K562 (cell line): ENCODE data around the gene CTDNEP1.

ENCODE experiments used
- CBX2 ChIP-seq: fragments of 200-600 bp; sonication (generic); IDR thresholded peaks from one replicate; pipeline ENCODE4 v1.6.1; 2012; ENCODE audit warnings: mild to moderate bottlenecking, low read length, inconsistent platforms; ENCODE audit not compliant: insufficient read depth, poor library complexity, severe bottlenecking
- CBX8 ChIP-seq: fragments of 200-600 bp; sonication (generic); IDR thresholded peaks from 2 replicates; pipeline ENCODE4 v1.6.1; 2012; ENCODE audit warnings: borderline replicate concordance, mixed run types, low read depth, mild to moderate bottlenecking, moderate library complexity, mixed read lengths, low read length, control low read depth, inconsistent platforms; ENCODE audit not compliant: poor library complexity, severe bottlenecking; ENCODE audit errors: extremely low read depth
- CCNT2 ChIP-seq: IDR thresholded peaks from 2 replicates; pipeline ENCODE4 v1.6.1; 2011; ENCODE audit warnings: borderline replicate concordance, low read depth, mild to moderate bottlenecking, moderate library complexity, mixed read lengths, low read length; ENCODE audit not compliant: insufficient read length; ENCODE audit errors: extremely low read depth
- CTCF ChIP-seq, 3 experiments: IDR thresholded peaks in 2 of 3; conservative IDR thresholded peaks in 1 of 3; 2 replicates each; pipeline ENCODE4 v1.5.1; 2011 to 2012; ENCODE audit warnings: low read length in 3 of 3, mild to moderate bottlenecking in 3 of 3, control low read depth in 2 of 3, improper control_type of control experiment in 1 of 3, inconsistent platforms in 1 of 3, low read depth in 1 of 3, mixed read lengths in 1 of 3, moderate library complexity in 1 of 3; ENCODE audit not compliant: insufficient read depth in 2 of 3
- EZH2 ChIP-seq: IDR thresholded peaks from 2 replicates; pipeline ENCODE4 v1.6.1; 2012; ENCODE audit warnings: low read depth, mild to moderate bottlenecking, inconsistent platforms, low read length, borderline replicate concordance
- JUN ChIP-seq, 2 experiments: sonication (generic) in 1 of 2; formaldehyde crosslinking in 1 of 2; IDR thresholded peaks; 2 replicates each; pipeline versions ENCODE4 v1.6.1 to v1.8.0; 2012 to 2022; ENCODE audit warnings: borderline replicate concordance in 2 of 2, mild to moderate bottlenecking in 2 of 2, improper control_type of control experiment in 1 of 2, low read depth in 1 of 2, low read length in 1 of 2, missing genetic modification reagents in 1 of 2
- POLR2A ChIP-seq: fragments of 450-650 bp; conservative IDR thresholded peaks from 2 replicates; pipeline ENCODE4 v1.6.1; 2016
- REST ChIP-seq, 2 experiments: fragments of 450-650 bp; formaldehyde crosslinking in 1 of 2; IDR thresholded peaks; 2 replicates each; pipeline versions ENCODE4 v1.4.0 to v1.6.1; 2014 to 2020; ENCODE audit warnings: mild to moderate bottlenecking in 2 of 2, borderline replicate concordance in 1 of 2, low read depth in 1 of 2
- USF1 ChIP-seq: sonication (generic); formaldehyde crosslinking; IDR thresholded peaks from 2 replicates; pipeline ENCODE4 v1.9.0; 2022; ENCODE audit warnings: mild to moderate bottlenecking, missing genetic modification reagents
- ZNF174 ChIP-seq: fragments of 250-450 bp; sonication (Bioruptor Pico); IDR thresholded peaks from 2 replicates; pipeline ENCODE4 v1.4.0; 2020; ENCODE audit warnings: mild to moderate bottlenecking
- ZNF431 ChIP-seq: sonication (generic); formaldehyde crosslinking; IDR thresholded peaks from 2 replicates; pipeline ENCODE4 v1.8.0; 2022; ENCODE audit warnings: mild to moderate bottlenecking, missing genetic modification reagents
- TF ChIP-seq, protein P1 (sequence below): sonication (generic); formaldehyde crosslinking; IDR thresholded peaks from 2 replicates; pipeline ENCODE4 v1.8.1; 2022; ENCODE audit warnings: missing genetic modification reagents

GRCh38 chr17:7224661-7225111 is 26.8 kb downstream of the CTDNEP1 start:
- TF ChIP-seq POLR2A, result no peak
- TF ChIP-seq CTCF (IDR thresholded peaks at IDR 0.05 in 2 of 3, conservative IDR thresholded peaks at IDR 0.05 in 1 of 3; ENCODE audit: insufficient read depth in 2 of 3, low read depth in 1 of 3, low read length in 3 of 3), result no peak
- TF ChIP-seq ZNF431 (CRISPR knock-in tag), result no peak
- no peak for TF ChIP-seq EZH2
- TF ChIP-seq USF1, result no peak
- no peak for TF ChIP-seq REST (IDR thresholded peaks at IDR 0.05; ENCODE audit: borderline replicate concordance)
- no peak for TF ChIP-seq REST (CRISPR knock-in tag; IDR thresholded peaks at IDR 0.05; ENCODE audit: low read depth)
- no peak for TF ChIP-seq CBX2
- TF ChIP-seq JUN (IDR thresholded peaks at IDR 0.05; ENCODE audit: borderline replicate concordance, low read depth, low read length), result no peak
- TF ChIP-seq JUN (CRISPR knock-in tag; IDR thresholded peaks at IDR 0.05; ENCODE audit: borderline replicate concordance), result no peak
- no peak for TF ChIP-seq CBX8
- TF ChIP-seq, protein P1, sequence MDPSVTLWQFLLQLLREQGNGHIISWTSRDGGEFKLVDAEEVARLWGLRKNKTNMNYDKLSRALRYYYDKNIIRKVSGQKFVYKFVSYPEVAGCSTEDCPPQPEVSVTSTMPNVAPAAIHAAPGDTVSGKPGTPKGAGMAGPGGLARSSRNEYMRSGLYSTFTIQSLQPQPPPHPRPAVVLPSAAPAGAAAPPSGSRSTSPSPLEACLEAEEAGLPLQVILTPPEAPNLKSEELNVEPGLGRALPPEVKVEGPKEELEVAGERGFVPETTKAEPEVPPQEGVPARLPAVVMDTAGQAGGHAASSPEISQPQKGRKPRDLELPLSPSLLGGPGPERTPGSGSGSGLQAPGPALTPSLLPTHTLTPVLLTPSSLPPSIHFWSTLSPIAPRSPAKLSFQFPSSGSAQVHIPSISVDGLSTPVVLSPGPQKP (CRISPR knock-in tag), result no peak
- no peak for TF ChIP-seq ZNF174
- TF ChIP-seq CCNT2, result no peak
